Right lobe of liver (tissue), 6 donors: ENCODE data around the gene LRRFIP2. TPM values are rescaled to one million over a fixed set of nuclear protein-coding genes. Genes with fewer than 3 reads are reported as not detected.

ENCODE experiments used
- ATAC-seq, 4 donors: fragments of 200-7000 bp; cut with Tn5 transposase; one replicate each; pipeline ENCODE4 v1.9.1; 2020; ENCODE audit warnings: mild to moderate bottlenecking in 4 of 4, moderate library complexity in 4 of 4
- DNase-seq, 3 donors: peaks; one replicate each; pipeline ENCODE4 v3.0.0-alpha.2; 2020
- H3K27ac ChIP-seq, 3 donors: fragments of 200-600 bp; one replicate each; pipeline ENCODE4 v1.8.0; 2022
- H3K27me3 ChIP-seq, 2 donors: fragments of 200-600 bp; one replicate each; pipeline ENCODE4 v1.8.0; 2022
- H3K36me3 ChIP-seq, 4 donors: fragments of 200-600 bp; sonication (generic) in 1 of 4; one replicate each; pipeline versions ENCODE4 v1.5.1 to v1.8.0; 2017 to 2022; ENCODE audit warnings: control low read depth in 1 of 4
- H3K4me1 ChIP-seq, 4 donors: fragments of 200-600 bp; sonication (generic) in 1 of 4; one replicate each; pipeline versions ENCODE4 v1.5.1 to v1.8.0; 2017 to 2022; ENCODE audit warnings: control low read depth in 1 of 4
- H3K4me3 ChIP-seq, 3 donors: fragments of 200-600 bp; one replicate each; pipeline ENCODE4 v1.8.0; 2022
- H3K9me3 ChIP-seq, 4 donors: fragments of 200-600 bp; sonication (generic) in 1 of 4; one replicate each; pipeline versions ENCODE4 v1.5.1 to v1.8.0; 2017 to 2022; ENCODE audit warnings: control low read depth in 1 of 4
- CTCF ChIP-seq, 4 donors: fragments of 200-600 bp in 3 of 4; fragments of 450-650 bp in 1 of 4; IDR thresholded peaks; one replicate each; pipeline versions ENCODE4 v1.5.1 to v1.8.0; 2016 to 2022; ENCODE audit warnings: antibody characterized with exemption in 4 of 4, mild to moderate bottlenecking in 2 of 4
- POLR2A ChIP-seq: fragments of 450-650 bp; IDR thresholded peaks from one replicate; pipeline ENCODE4 v1.6.1; 2017; ENCODE audit warnings: antibody characterized with exemption, mild to moderate bottlenecking
- WGBS: methylation state at CpG from one replicate; pipeline ENCODE4 v1.1.6; 2018; ENCODE audit warnings: low coverage, low lambda C conversion rate; ENCODE audit not compliant: insufficient coverage; ENCODE audit errors: missing lambda C conversion rate; 5-methylcytosine and 5-hydroxymethylcytosine counted together
- intact Hi-C, 2 donors: fragments of 100-400 bp; cut with DNase I; formaldehyde crosslinking; loops; one replicate each; pipeline versions ENCODE4 v1.11.2 to v1.14.1; 2022
- total RNA-seq, 6 experiments: library from RNA; depleted of rRNA in 2 of 6; stranded (reverse); fragments of >200 nt in 2 of 6; fragmentation: NEBNext Ultra II Directional in 3 of 6; extraction: Animal tissue kit (Norgen Biotek cat#: 25700) in 3 of 6; gene quantifications; one replicate each; pipeline versions ENCODE4 v1.1.0 to v1.2.4, GENCODE V29; 2016 to 2023
- donor health status: DM: no; HTN: yes; CAD: no.
- donor health status: DM: no; HTN: no; CAD: no.
- donor health status: DM: no; HTN: no; CAD: no.
- donor health status: DM: no; HTN: yes; CAD: no.
- donor health status: DM: no; HTN: yes; CAD: no.

Gene LRRFIP2
- total RNA-seq, 6 experiments from 2014 or later: 32.8 to 46.1 (median 39.6) TPM

DNA sequence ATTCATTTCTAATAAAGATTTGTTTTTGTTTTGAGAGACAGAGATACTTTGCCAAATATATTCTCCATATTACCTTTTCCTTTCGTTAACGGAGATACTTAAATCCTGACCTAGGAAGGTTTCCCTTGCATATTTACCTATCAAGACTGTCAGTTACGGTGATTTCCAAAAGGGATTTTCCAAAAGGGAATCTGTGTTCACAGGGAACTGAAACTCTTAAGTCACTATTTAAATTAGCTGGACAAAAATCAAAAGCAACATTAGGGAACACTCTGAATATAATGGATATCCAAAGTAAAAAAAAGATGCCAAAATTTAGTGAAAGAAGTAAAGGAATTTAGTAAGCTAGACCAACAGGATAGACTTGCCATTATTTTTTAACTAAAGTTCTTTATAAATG, 576 bp downstream of the LRRFIP2 start:
- Histone ChIP-seq H3K27ac (peak overlapping the region; percentile 94 to 97 (median 97)), H3K36me3 (peaks cover 0 to 13% (median 6%) of the 10 kb centered on the region in 4 donors), H3K27me3 (no peaks in the 10 kb centered on the region), H3K4me3 (peak overlapping the region in 2 of 3 donors; percentile 77 to 98), H3K4me1 (peaks cover 0 to 27% (median 7%) of the 10 kb centered on the region in 4 donors), H3K9me3 (no peaks in the 10 kb centered on the region)
- intact Hi-C loops: no loop called here
- peak in 2 of 4 donors; percentile 21 to 44 for ATAC-seq
- DNase-seq: no peak
- 8% methylated on average over 3 of the region's 3 CpGs for WGBS
- TF ChIP-seq CTCF (IDR thresholded peaks at IDR 0.05): no peak
- no peak for TF ChIP-seq POLR2A

GRCh38 chr3:37171144-37171543, 3.2 kb downstream of the LRRFIP2 start:
- no peak for DNase-seq
- no peak overlapping the region for H3K4me3 ChIP-seq

DNA sequence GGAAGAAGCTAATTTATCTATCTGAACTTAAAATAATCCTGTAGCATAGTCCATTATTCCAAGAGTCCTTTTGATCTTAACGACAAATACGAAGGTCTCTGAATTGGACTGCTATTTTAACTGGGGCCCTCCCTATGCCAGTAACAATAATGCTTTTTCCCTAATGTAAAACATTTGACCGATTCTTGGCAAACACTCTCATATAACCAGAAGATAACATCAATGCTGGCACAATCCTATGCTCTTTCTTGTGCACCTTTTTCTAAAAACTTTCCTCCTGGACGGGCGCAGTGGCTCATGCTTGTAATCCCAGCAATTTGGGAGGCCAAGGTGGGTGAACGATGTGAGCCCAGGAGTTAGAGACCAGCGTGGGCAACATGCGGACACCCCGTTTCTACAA, 3.9 kb downstream of the LRRFIP2 start:
- intact Hi-C loops: no loop called here
- H3K36me3 ChIP-seq: peaks cover 0 to 13% (median 6%) of the 10 kb centered on the region in 4 donors
- no peak for TF ChIP-seq POLR2A
- TF ChIP-seq CTCF (IDR thresholded peaks at IDR 0.05): no peak
- H3K27me3 ChIP-seq: no peaks in the 10 kb centered on the region
- no peak overlapping the region for H3K27ac ChIP-seq
- H3K4me3 ChIP-seq: no peak overlapping the region
- WGBS: 82% methylated on average over 9 of the region's 9 CpGs
- no peaks in the 10 kb centered on the region for H3K9me3 ChIP-seq
- DNase-seq: no peak
- ATAC-seq: no peak
- peaks cover 0 to 24% (median 2%) of the 10 kb centered on the region in 4 donors for H3K4me1 ChIP-seq

More at GRCh38 chr3:37171144-37171543, 3.2 kb downstream of the LRRFIP2 start:
- Histone ChIP-seq H3K27ac (no peak overlapping the region), H3K9me3 (no peaks in the 10 kb centered on the region), H3K36me3 (peaks cover 0 to 13% (median 6%) of the 10 kb centered on the region in 4 donors), H3K27me3 (no peaks in the 10 kb centered on the region), H3K4me1 (peaks cover 0 to 24% (median 2%) of the 10 kb centered on the region in 4 donors)
- intact Hi-C loops: no loop called here
- WGBS: 48% methylated on average over 4 of the region's 4 CpGs
- no peak for ATAC-seq
- no peak for TF ChIP-seq CTCF (IDR thresholded peaks at IDR 0.05)
- TF ChIP-seq POLR2A: no peak

GRCh38 chr3:37170060-37170459, 4.3 kb downstream of the LRRFIP2 start:
- peaks cover 0 to 24% (median 2%) of the 10 kb centered on the region in 4 donors for H3K4me1 ChIP-seq
- no peak for TF ChIP-seq POLR2A
- no peak for TF ChIP-seq CTCF (IDR thresholded peaks at IDR 0.05)
- ATAC-seq (peak in 1 of 4 donors; percentile 34), DNase-seq (no peak)
- no peaks in the 10 kb centered on the region for H3K9me3 ChIP-seq
- WGBS: 35% methylated on average over 1 of the region's 1 CpG
- peaks cover 0 to 13% (median 6%) of the 10 kb centered on the region in 4 donors for H3K36me3 ChIP-seq
- no peak overlapping the region for H3K27ac ChIP-seq
- H3K4me3 ChIP-seq: no peak overlapping the region
- intact Hi-C loops: no loop called here
- no peaks in the 10 kb centered on the region for H3K27me3 ChIP-seq
